Neutrophil (primary cell): ENCODE data around the gene SETDB1.

Experiments used
- H3K27ac ChIP-seq: fragments of 200-600 bp; sonication (generic); 2 replicates; pipeline ENCODE4 v1.5.1; 2016; ENCODE audit warnings: mild to moderate bottlenecking, moderate library complexity
- H3K27me3 ChIP-seq: fragments of 200-600 bp; sonication (generic); 2 replicates; pipeline ENCODE4 v1.6.0; 2016; ENCODE audit warnings: mild to moderate bottlenecking
- H3K36me3 ChIP-seq: fragments of 200-600 bp; sonication (generic); 2 replicates; pipeline ENCODE4 v1.5.1; 2017
- H3K4me1 ChIP-seq, 2 experiments: fragments of 200-600 bp in 1 of 2; sonication (generic) in 1 of 2; 1 replicate in 1 of 2; 2 replicates in 1 of 2; pipeline versions ENCODE4 v1.5.1 to v1.6.1; 2013 to 2016; ENCODE audit warnings: low read depth in 1 of 2, low read length in 1 of 2, mild to moderate bottlenecking in 1 of 2, moderate library complexity in 1 of 2; ENCODE audit not compliant: control insufficient read depth in 1 of 2, insufficient read depth in 1 of 2
- H3K4me3 ChIP-seq, 2 experiments: fragments of 200-600 bp in 1 of 2; sonication (generic) in 1 of 2; 1 replicate in 1 of 2; 2 replicates in 1 of 2; pipeline ENCODE4 v1.5.1; 2013 to 2016; ENCODE audit warnings: low read depth in 1 of 2, low read length in 1 of 2, mild to moderate bottlenecking in 1 of 2, moderate library complexity in 1 of 2
- H3K9me3 ChIP-seq: fragments of 200-600 bp; sonication (generic); 2 replicates; pipeline ENCODE4 v1.5.1; 2016
- CTCF ChIP-seq: fragments of 200-600 bp; sonication (generic); IDR thresholded peaks from 2 replicates; pipeline ENCODE4 v1.5.1; 2016; ENCODE audit warnings: antibody characterized with exemption

Gene SETDB1

DNA sequence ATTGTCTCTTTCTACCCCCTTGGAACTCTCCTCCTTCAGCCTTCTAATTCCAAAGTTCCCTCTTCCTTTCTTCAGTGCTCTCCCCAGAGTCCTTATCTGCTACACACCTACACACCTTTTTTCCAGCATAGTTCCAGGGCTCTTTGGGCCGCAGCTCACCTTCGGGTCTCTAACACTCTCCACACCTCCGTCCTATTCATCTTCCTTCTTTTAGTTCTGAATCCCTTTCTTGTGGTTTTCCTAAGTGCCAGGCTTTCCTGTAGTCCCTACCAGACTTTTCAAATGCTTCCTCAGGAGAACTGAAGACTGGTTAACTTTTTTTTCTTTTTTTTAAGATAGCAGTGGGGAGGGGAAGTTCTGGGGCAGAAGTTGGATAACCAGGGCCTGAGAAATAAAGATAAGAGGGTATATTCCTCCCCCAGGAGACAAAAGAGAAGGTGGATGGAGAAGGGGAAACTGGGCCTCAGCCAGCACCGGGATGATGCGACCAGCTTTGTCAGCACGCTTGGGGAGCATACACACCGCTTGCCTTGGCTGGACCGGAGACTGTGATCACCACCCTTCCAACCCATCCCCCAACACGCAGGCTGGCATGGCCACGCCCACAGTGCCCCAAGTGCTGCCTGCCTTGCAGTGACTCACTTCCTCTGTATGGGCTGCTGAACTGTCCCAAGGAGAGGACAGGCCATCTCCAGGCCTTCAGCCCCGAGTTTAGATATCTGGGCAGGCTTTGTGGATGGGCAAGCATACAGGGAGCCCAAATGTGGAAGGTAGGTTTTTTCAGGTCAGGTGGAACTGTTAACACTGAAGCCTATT lies 50.9 kb downstream of the SETDB1 start:
- no peaks in the 10 kb centered on the region for H3K27me3 ChIP-seq
- H3K4me3 ChIP-seq, result peak overlapping the region; percentile 58 to 79
- peak overlapping the region; percentile 97 for H3K27ac ChIP-seq
- H3K36me3 ChIP-seq, result no peaks in the 10 kb centered on the region
- TF ChIP-seq CTCF, result peak; percentile 25
- no peaks in the 10 kb centered on the region for H3K9me3 ChIP-seq
- peaks cover 67 to 72% of the 10 kb centered on the region in 2 experiments for H3K4me1 ChIP-seq

DNA sequence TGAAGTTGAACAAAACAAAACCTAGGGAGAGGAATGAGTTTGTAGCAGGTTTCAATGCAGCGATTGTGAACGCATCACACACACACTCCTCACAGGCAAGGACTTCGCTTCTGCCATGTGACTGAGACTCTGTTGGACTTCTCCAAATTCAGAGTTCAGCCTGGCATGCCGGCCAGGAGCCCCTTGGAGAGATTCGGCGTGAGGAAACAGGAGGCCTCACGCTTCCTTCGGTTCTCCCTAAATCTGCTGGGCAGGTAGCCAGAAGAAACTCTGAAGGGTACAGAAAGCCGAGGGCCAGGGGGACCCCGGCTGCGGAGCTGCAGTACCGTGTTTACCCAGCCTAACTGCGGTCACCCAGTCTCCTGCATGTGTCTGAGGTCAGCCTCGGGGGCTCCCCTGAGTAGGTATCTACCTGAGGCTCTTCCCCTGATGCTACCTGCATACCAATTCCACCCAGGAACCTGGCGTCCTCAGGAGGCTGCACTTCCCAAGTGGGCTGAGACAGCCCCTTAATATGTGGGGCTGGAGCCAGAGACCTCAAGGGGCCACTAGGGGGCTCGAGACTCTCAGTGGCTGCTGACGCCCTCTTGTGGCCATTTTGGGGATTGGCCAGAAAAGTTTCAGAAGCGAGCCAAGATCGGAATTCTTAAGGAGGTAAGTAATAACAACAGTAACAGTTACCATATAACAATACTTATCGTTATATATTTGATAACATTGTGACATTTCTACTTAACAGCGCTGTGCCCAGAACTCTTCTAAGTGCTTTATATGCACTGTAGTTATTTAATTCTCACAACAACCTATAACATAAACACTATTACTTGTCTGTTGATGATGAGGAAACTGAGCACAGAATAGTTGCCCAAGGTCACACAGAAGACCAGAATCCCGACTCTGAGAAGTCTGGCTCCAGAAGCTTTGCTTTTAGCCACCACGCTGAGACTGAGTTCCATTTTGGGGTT lies 53.2 kb downstream of the SETDB1 start:
- no peaks in the 10 kb centered on the region for H3K27me3 ChIP-seq
- peak overlapping the region; percentile 41 to 79 for H3K4me3 ChIP-seq
- H3K27ac ChIP-seq, result peak overlapping the region; percentile 97
- no peaks in the 10 kb centered on the region for H3K36me3 ChIP-seq
- peak; percentile 99 for TF ChIP-seq CTCF
- H3K4me1 ChIP-seq, result peaks cover 49 to 53% of the 10 kb centered on the region in 2 experiments
- H3K9me3 ChIP-seq, result no peaks in the 10 kb centered on the region

DNA sequence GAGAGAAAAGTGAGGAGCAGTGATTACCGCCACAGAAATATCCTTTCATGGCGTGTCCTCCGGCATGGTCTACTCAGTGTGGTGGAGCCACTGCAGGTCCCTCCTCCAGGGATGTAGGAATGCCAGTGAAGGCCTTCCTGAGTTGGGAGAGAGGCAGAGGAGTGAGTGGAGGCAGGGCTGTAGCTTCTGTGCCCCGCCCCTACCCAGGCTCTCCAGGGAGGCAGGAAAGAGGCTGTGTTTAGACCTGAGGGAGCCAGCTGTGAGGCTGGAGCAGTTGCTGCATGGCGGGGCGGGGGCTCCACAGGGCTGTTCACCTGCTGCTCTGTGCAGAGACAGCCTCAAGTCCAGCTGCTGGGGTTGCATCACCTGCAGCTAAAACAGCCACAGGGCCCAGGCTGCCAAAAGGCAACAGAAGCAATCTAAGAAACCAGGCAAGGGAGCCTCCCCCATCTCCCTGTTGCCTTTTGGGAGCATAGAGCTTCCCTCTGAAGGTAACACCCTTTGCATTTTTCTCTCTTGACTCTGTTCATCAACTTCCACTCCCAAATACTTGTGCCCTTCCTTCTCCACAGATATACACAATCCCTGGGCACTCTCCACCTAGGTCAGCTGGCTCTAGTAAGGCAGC lies 55.1 kb downstream of the SETDB1 start:
- Histone ChIP-seq H3K27me3 (no peaks in the 10 kb centered on the region), H3K27ac (no peak overlapping the region), H3K9me3 (no peaks in the 10 kb centered on the region), H3K36me3 (no peaks in the 10 kb centered on the region), H3K4me1 (peaks cover 36 to 38% of the 10 kb centered on the region in 2 experiments), H3K4me3 (no peak overlapping the region)
- no peak for TF ChIP-seq CTCF

GRCh38 chr1:150981805-150982712 lies 55.9 kb downstream of the SETDB1 start, which contains the start of gene ANXA9:
Gene ANXA9, plus strand, starts transcription at chr1:150982292. Its CDS starts 814 bp downstream, at chr1:150983106.
- no peaks in the 10 kb centered on the region for H3K9me3 ChIP-seq
- no peak for TF ChIP-seq CTCF
- H3K36me3 ChIP-seq, result no peaks in the 10 kb centered on the region
- no peak within 1 kb of the TSS for H3K4me3 ChIP-seq
- peaks cover 29 to 30% of the 10 kb centered on the region in 2 experiments for H3K4me1 ChIP-seq
- no peaks in the 10 kb centered on the region for H3K27me3 ChIP-seq
- H3K27ac ChIP-seq, result no peak within 1 kb of the TSS
